ENCODE data around the gene SIVA1. TPM values are rescaled to one million over a fixed set of nuclear protein-coding genes. Genes with fewer than 3 reads are reported as not detected.

SIVA1 gene
- total and polyA plus RNA-seq, 2 of the 8 experiments (the other 6 are each of a cell fraction or from before 2014, with no cell fraction given): 123 to 589 TPM

- Histone ChIP-seq H3K9me3 (ENCODE audit: insufficient read depth in 2 of 2, low read depth in 1 of 2, low read length in 1 of 2) (no peaks in the 10 kb centered on the region; a peak in 1 of 4 replicates), H3K36me3 (ENCODE audit: control insufficient read depth in 2 of 4, insufficient read depth in 4 of 4, low read length in 3 of 4) (peaks cover 0 to 3% (median 0%) of the 10 kb centered on the region in 4 experiments; a peak in 1 of 8 replicates), H3K4ac (replicated peaks; ENCODE audit: insufficient read length, low read depth, low read length) (no peak overlapping the region), H3K4me1 (replicated peaks in 1 of 4; ENCODE audit: control insufficient read depth in 3 of 4, insufficient read depth in 4 of 4, low read length in 3 of 4) (no peaks in the 10 kb centered on the region), H3K27ac (ENCODE audit: low read depth, low read length) (no peak overlapping the region), H4K8ac (ENCODE audit: extremely low read depth, insufficient read depth, low read length) (no peak overlapping the region; the same call in 1 of the 2 replicates), H2BK120ac (replicated peaks; ENCODE audit: low read depth, low read length) (no peak overlapping the region), H3K18ac (ENCODE audit: extremely low read depth, low read length) (no peak overlapping the region), H4K20me1 (replicated peaks in 1 of 2; ENCODE audit: control insufficient read depth in 1 of 2, insufficient read depth in 2 of 2, low read length in 2 of 2) (peaks cover 12 to 16% of the 10 kb centered on the region in 2 experiments), H2BK5ac (ENCODE audit: low read depth, low read length) (no peak overlapping the region), H2AFZ (ENCODE audit: low read length) (no peak overlapping the region), H2BK20ac (ENCODE audit: low read length) (no peak overlapping the region), H3K14ac (ENCODE audit: insufficient read length) (no peak overlapping the region), H4K91ac (replicated peaks; ENCODE audit: insufficient read length, low read length) (no peak overlapping the region), H3K23me2 (ENCODE audit: low read depth, low read length) (no peaks in the 10 kb centered on the region), H2AK5ac (ENCODE audit: low read depth, low read length) (no peak overlapping the region), H2BK12ac (ENCODE audit: low read depth, low read length) (no peak overlapping the region), H2BK15ac (ENCODE audit: low read length) (no peak overlapping the region), H3K79me1 (ENCODE audit: low read depth, low read length) (no peaks in the 10 kb centered on the region; the same call in 1 of the 2 replicates), H3K79me2 (ENCODE audit: control insufficient read depth in 1 of 2, insufficient read depth in 2 of 2, low read length in 2 of 2) (no peaks in the 10 kb centered on the region), H3K23ac (ENCODE audit: insufficient read length) (no peak overlapping the region), H3K9ac (replicated peaks in 1 of 4; ENCODE audit: extremely low read depth in 1 of 4, low read depth in 3 of 4, low read length in 3 of 4) (no peak overlapping the region), H3K56ac (replicated peaks; ENCODE audit: insufficient read length, low read depth, low read length) (no peak overlapping the region), H4K5ac (ENCODE audit: insufficient read length, low read depth, low read length) (no peak overlapping the region), H3K4me3 (ENCODE audit: extremely low read depth in 1 of 4, insufficient read depth in 2 of 4, low read depth in 3 of 4, low read length in 4 of 4) (no peak overlapping the region), H3K27me3 (replicated peaks in 1 of 4; ENCODE audit: control insufficient read depth in 3 of 4, extremely low read depth in 1 of 4, insufficient read depth in 3 of 4, low read length in 3 of 4) (no peaks in the 10 kb centered on the region), H3K4me2 (ENCODE audit: insufficient read depth in 1 of 2, low read depth in 2 of 2, low read length in 2 of 2) (no peak overlapping the region)
- POLR2A ChIA-PET (ENCODE audit: partially characterized antibody): interaction anchor here (1.3 to 1.6 kb wide), 2 partner anchors 12 to 26 kb away, joined by 4 to 5 read pairs; no protein-coding TSS in a partner anchor
- CTCF ChIA-PET (ENCODE audit: partially characterized antibody): interaction anchor here (0.6 to 4.9 kb wide), 8 partner anchors 9 to 116 kb away, joined by 3 to 35 read pairs (median 6); no protein-coding TSS in a partner anchor
- TF ChIP-seq CBX8 (IDR thresholded peaks at IDR 0.05; ENCODE audit: borderline replicate concordance, low read depth, low read length) (no peak), EZH2 (IDR thresholded peaks at IDR 0.05; ENCODE audit: low read depth, low read length, severe bottlenecking) (no peak), POLR2A (IDR thresholded peaks at IDR 0.05; ENCODE audit: control extremely low read depth in 1 of 2, low read depth in 2 of 2, low read length in 2 of 2) (no peak), TAF1 (IDR thresholded peaks at IDR 0.05; ENCODE audit: low read depth, low read length) (no peak)
- TF ChIP-seq, protein P1, sequence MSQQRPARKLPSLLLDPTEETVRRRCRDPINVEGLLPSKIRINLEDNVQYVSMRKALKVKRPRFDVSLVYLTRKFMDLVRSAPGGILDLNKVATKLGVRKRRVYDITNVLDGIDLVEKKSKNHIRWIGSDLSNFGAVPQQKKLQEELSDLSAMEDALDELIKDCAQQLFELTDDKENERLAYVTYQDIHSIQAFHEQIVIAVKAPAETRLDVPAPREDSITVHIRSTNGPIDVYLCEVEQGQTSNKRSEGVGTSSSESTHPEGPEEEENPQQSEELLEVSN (IDR thresholded peaks at IDR 0.05): no peak
- TF ChIP-seq, protein P2, sequence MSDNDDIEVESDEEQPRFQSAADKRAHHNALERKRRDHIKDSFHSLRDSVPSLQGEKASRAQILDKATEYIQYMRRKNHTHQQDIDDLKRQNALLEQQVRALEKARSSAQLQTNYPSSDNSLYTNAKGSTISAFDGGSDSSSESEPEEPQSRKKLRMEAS (IDR thresholded peaks at IDR 0.05): no peak
- TF ChIP-seq, protein P3, sequence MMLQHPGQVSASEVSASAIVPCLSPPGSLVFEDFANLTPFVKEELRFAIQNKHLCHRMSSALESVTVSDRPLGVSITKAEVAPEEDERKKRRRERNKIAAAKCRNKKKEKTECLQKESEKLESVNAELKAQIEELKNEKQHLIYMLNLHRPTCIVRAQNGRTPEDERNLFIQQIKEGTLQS (IDR thresholded peaks at IDR 0.05; ENCODE audit: insufficient read depth, low read depth, low read length): no peak
- 88% methylated on average over 24 of the region's 24 CpGs; no CpG with 5 or more reads in 1 of the 2 experiments for WGBS, 2 experiments (ENCODE audit: extremely low coverage in 1 of 2, insufficient coverage in 1 of 2, insufficient read length in 1 of 2, insufficient replicate concordance in 2 of 2, low coverage in 1 of 2, low lambda C conversion rate in 2 of 2, missing lambda C conversion rate in 1 of 2)
- no peak for DNase-seq (ENCODE audit: low read depth in 1 of 2, low spot score in 2 of 2)
- no peak for FAIRE-seq
Measured at GRCh38 chr14:104780513-104781030, 27.6 kb downstream of the SIVA1 start.
